Measurements from ENCODE around the gene ZBTB16.
A peak's percentile ranks its signal among the peaks of the same experiment; 100 is the strongest.

GRCh38 chr11:114280696-114281095, 221.2 kb downstream of the ZBTB16 start:
- TF ChIP-seq, protein P1, sequence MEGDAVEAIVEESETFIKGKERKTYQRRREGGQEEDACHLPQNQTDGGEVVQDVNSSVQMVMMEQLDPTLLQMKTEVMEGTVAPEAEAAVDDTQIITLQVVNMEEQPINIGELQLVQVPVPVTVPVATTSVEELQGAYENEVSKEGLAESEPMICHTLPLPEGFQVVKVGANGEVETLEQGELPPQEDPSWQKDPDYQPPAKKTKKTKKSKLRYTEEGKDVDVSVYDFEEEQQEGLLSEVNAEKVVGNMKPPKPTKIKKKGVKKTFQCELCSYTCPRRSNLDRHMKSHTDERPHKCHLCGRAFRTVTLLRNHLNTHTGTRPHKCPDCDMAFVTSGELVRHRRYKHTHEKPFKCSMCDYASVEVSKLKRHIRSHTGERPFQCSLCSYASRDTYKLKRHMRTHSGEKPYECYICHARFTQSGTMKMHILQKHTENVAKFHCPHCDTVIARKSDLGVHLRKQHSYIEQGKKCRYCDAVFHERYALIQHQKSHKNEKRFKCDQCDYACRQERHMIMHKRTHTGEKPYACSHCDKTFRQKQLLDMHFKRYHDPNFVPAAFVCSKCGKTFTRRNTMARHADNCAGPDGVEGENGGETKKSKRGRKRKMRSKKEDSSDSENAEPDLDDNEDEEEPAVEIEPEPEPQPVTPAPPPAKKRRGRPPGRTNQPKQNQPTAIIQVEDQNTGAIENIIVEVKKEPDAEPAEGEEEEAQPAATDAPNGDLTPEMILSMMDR (IDR thresholded peaks at IDR 0.05), result peak; percentile 80
- TF ChIP-seq EZH2phosphoT487 (IDR thresholded peaks at IDR 0.05), result no peak

All from neural progenitor cell (in vitro differentiated cells).